CD4-positive, alpha-beta T cell treated with Interleukin-4 for 4 hours (primary cell): ENCODE measurements around the gene IGF1R.
A peak's percentile ranks its signal among the peaks of the same experiment; 100 is the strongest.

ENCODE experiments used
- DNase-seq: peaks from one replicate; pipeline ENCODE4 v3.0.0-alpha.2; 2020

IGF1R gene

DNA sequence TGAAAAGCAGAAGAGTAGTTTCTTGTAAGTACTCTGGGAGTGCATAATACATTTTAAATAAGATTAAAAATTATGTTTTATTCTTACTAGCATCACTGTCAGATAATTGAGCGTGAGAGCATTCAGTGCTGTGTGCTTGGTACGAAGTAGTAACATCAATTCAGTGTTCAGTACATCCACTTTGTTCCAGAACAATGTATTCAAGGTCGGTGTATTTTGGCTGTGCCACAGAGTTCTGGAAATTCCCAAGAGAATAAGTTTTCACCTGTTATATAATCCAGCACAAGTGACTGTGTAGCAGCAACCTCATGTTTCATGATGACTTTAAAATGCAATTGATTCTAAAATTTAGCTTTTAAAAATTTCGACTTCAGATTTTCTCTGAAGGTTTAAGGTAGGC, 130.6 kb downstream of the IGF1R start:
- DNase-seq = no peak

GRCh38 chr15:98779463-98780071, 131.2 kb downstream of the IGF1R start:
- peak; percentile 61 for DNase-seq

GRCh38 chr15:98781838-98782237, 133.5 kb downstream of the IGF1R start:
- no peak for DNase-seq

- no peak for DNase-seq
Measured at GRCh38 chr15:98782801-98783200, 134.5 kb downstream of the IGF1R start.

- DNase-seq = no peak
Measured at GRCh38 chr15:98785431-98785806, 137.1 kb downstream of the IGF1R start.

- no peak for DNase-seq
Measured at GRCh38 chr15:98785807-98786621, 137.7 kb downstream of the IGF1R start.

- DNase-seq = no peak
Measured at GRCh38 chr15:98786717-98787116, 138.4 kb downstream of the IGF1R start.

DNA sequence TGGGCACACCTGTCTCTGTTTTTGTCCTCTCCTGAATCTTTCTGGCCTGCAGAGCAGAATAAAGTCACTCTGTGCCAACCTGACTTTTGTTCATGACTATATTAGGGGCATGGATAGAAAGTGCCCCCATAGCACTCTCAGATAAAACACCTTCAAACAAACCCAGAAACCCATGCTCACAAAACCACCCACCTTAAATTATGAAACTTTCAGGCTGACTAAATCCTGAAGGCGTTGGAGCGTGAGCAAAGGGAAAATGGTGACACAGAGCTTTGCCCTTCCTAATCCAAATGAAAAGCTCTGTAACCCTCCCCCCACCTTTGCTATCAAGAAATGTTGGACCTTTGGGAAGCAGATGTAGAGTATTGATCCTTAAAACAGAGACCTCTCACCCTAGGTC, 138.9 kb downstream of the IGF1R start:
- no peak for DNase-seq

DNA sequence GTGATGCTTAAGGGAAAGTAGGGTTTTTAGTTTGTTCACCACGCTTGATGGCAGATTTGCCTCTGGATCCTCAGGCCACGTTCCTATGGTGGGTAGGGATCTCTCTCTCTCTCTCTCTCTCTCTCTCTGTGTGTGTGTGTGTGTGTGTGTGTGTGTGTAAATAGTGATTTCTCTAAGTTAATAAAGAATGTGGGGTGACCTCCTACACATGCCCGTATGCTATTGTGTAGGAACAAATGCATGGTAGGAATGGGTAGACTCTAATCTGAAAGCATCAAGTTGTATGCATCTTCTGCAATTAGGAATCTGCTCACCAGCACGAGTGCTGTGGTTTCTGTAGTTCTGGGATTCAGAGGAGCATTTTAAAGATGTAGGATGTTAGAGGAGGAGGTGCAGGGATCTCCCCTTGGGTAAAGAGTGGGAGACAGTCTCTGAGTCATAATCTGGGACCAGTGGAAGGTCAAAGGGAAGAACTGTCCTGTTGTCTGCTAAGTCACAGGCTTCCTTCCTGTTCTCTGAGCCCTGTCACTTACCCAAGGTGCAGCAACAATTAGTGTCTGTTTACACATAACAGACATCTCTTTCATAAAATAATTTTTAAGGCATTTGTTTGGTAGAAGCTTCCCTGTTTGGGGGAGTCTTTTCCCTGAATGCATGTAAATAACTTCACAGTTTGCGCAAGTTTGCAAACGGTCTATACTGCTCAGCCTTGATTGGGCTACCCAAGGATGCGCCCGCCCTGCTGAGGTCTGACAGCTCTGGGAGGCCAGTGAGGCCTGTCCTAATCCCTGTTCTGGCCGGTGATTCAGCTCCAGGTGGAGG, 139.8 kb downstream of the IGF1R start:
- DNase-seq = no peak

- DNase-seq = no peak
Measured at GRCh38 chr15:98789020-98789419, 140.7 kb downstream of the IGF1R start.

DNA sequence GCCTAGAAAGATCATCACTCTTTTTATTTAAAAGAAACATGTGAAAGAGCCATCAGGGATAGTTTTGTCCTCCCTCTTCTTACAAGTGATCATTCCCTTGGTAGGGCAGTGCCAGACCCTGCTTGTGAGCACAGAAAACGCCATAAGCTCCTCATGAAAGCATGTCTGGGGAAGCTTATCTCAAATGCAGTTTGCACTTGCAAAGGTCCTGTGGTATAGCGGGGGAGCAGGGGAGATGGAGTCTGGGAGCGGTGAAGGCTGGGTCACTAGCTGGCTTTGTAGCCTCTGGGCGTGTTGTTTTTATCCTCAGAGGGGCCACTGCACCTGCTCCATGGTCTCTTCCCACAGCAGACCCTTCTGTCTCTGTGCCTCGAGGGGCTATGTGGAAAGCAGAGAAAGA, 141.9 kb downstream of the IGF1R start:
- DNase-seq = no peak

- no peak for DNase-seq
Measured at GRCh38 chr15:98791046-98791701, 142.8 kb downstream of the IGF1R start.

DNA sequence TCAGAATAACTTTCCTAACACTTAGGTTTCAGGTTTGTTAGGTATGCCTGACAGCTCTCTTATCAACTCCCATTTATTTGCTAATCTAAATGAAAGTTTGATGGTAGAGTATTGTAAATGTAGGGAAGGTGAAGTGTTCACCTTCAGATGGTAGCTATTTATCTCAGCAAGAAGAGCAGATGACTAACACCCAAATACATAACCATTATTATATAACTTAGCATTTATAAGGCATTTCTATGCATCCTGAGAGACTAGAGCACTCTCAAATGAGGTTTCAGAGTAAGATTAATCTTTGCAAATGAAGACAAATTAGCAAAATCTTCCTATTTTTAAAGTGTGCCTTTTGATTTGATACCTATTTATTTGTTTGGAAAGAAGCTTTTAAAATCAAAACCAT, 143.8 kb downstream of the IGF1R start:
- no peak for DNase-seq

DNA sequence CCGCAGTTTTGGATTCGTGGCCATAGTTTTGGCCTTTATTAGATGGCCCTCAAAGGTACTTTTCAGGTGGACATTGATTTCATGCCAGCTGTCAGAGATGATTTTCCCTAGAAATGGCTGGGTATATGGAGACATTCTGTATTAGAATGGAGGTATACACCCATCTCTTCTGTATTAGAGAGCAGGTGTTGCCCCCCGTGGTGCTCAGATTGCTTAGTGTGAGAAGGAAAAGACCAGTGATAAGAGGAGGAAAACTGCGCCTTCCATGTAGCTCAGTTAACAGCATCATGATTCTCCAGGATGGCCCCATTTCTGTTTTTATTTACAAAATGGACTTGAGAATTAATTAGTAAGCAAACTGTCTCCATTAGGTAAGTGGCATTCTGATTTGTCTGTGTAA, 145.9 kb downstream of the IGF1R start:
- DNase-seq = no peak

DNA sequence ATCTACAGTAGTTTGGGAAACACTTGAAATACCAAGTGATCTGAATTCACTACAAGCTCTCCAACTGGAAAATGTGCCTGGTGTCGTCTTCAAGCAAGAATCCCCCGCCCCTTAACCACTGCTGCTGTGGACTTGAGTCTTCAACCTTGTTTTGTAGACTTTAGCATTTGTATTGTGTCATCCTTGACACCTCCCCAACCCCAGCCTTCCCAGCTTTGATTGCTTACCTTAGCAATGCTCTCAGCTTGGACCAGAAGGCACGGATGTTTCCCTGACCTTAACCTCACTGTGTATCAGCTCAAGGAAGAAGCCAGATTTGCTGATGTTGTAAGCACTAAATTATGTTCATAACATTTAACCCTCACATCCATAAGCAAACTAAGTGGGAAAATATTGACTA, 146.4 kb downstream of the IGF1R start:
- no peak for DNase-seq

DNA sequence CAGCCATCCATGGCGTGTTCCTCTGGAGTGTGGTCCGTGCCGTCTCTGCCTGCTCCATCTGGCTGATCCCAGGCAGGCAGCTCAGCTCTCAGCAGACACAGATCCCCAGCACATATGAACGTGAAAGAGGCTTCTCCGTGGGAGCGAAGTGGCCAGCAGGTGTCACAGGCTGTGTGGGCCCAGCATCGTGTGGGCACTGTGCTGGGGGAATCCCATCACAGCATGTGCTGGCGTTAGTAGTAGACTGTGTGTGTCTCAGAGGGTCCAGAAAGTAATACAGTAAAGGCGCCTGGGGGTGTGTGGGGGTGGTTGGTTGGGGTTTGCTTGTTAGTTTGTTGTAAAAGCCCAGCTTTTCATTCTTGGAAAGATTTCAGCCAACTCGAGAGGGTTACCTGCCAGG, 147.6 kb downstream of the IGF1R start:
- no peak for DNase-seq

- no peak for DNase-seq
Measured at GRCh38 chr15:98796685-98797357, 148.5 kb downstream of the IGF1R start.

- DNase-seq = no peak
Measured at GRCh38 chr15:98798375-98798893, 150.1 kb downstream of the IGF1R start.

GRCh38 chr15:98799461-98800390, 151.4 kb downstream of the IGF1R start:
- DNase-seq = no peak

DNA sequence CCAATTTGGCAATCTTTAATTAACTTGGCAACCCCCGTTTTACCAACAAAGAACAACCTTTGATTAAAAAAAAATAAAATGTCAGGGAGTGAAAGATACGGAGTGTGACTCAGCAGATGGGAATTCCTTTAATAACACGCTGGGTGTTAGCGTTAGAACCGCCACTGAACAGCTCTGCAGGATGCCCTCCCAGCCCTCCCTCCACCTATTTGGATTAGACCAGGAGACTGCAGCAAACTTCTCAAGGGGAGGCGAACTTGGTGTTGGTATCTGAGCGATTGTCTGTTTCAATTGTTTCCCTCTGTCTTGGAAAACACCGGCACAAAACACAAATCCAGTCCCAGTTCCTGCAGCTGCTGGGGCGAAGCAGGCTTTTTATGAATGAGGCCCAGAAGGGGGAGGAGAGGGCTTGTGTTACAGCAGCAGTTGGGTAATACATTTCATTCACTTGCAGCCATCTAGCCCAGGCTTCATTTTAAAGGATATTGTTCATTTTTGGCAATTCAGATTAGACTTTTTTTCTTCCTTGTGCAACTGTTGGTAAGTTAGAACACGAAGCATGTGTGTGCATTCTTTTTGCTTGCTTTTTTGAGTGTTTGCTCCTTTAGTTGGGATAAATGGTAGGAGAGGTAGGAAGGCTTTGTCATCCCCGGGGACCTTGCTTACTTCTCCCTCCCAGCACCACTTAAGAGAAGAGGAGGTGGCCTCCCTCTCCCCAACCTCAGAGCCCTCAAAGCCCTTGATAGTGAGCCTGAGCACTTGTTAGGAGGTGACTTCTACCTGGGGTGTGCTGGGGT, 152.3 kb downstream of the IGF1R start:
- no peak for DNase-seq

GRCh38 chr15:98801234-98801561, 152.9 kb downstream of the IGF1R start:
- no peak for DNase-seq
